Amniotic stem cell (primary cell): ENCODE measurements around the gene ACOX3.
"Not testable (repeated sequence)": the region's sequence is repeated elsewhere in the genome, so short reads cannot be mapped to it uniquely, and the experiment has no call there.

Source experiments
- DNase-seq: peaks from one replicate; lab custom pipeline; 2025; lab: John Stamatoyannopoulos, UW

Gene ACOX3

GRCh38 chr4:8386731-8387130, 53.8 kb downstream of the ACOX3 start:
- DNase-seq = no peak

DNA sequence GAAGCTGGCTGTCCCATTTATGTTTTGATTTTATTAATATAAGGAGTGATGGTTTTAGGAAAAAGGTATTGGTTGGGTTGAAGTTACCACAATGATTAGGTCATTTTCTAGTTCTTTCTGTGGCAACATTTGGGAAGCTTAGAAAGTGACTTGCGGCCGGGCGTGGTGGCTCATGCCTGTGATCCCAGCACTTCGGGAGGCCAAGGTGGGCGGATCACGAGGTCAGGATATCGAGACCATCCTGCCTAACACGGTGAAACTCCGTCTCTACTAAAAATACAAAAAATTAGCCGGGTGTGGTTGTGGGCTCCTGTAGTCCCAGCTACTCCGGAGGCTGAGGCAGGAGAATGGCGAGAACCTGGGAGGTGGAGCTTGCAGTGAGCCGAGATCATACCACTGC, 54.4 kb downstream of the ACOX3 start:
- not testable (repeated sequence) for DNase-seq

DNA sequence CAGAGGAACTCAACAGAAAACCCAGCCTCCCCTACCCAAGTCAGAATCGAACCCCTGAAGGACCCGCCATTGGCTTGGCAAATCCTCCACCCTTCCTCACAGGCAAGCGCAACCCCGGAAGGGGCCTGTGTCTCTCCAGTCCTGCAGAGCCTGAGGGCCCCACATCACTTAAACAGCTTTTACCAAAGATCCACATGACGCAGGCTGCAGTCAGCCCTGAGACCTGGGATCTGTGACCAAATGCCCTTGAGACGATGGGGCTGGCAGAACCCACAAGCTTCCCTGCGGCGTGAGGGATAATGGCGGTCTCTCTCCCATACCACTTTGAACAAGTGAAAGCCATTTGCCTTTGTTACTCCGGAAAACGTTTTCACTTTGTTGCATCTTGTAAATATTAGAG, 54.9 kb downstream of the ACOX3 start:
- no peak for DNase-seq

DNA sequence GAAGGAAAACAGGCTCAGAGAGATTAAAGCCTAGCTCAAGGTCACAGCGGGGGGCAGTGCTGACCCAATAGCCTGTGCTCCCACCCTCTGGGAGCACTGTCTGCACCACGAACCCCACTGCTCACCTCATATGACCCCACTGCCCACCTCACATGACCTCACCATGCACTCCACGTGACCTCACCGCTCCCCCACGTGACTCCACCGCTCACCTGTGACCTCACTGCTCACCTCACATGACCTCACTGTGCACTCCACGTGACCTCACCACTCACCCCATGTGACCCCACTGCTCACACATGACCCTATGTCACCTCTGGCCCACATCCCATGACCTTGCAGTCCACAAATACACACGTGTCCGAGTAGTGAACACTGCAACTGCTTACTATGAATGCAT, 55.4 kb downstream of the ACOX3 start:
- no peak for DNase-seq

DNA sequence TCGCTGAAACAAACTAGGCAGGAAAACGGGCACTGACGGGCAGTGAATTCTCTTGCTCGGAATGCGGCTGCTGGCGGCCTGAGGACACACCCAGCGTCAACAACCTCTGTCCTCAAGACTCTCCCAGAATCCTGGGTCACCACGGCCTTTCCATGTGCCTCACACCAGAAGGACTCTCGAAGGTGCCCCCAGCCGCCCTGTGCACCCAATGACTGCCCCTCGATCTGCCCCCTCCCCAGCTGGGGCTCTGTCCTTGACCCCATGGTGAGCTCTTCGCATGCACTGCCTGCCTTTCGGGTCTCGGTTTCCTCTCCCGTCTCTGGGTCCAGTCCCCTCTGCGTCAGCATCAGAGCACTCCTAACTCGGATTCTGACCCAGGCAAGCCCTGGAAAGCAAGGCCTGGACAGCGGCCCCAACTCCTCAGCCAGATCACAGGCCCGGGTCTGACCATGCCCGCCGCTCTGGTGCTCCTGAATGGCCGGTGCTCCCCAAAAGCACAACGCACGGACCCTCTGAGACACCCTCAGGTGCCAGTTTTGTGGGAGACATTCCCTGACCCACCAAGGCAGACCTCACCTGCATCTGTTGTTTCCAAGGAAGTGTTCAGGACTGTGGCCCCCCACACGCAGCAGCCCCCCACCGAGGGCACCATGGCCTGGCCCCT, 56.0 kb downstream of the ACOX3 start:
- DNase-seq = no peak

DNA sequence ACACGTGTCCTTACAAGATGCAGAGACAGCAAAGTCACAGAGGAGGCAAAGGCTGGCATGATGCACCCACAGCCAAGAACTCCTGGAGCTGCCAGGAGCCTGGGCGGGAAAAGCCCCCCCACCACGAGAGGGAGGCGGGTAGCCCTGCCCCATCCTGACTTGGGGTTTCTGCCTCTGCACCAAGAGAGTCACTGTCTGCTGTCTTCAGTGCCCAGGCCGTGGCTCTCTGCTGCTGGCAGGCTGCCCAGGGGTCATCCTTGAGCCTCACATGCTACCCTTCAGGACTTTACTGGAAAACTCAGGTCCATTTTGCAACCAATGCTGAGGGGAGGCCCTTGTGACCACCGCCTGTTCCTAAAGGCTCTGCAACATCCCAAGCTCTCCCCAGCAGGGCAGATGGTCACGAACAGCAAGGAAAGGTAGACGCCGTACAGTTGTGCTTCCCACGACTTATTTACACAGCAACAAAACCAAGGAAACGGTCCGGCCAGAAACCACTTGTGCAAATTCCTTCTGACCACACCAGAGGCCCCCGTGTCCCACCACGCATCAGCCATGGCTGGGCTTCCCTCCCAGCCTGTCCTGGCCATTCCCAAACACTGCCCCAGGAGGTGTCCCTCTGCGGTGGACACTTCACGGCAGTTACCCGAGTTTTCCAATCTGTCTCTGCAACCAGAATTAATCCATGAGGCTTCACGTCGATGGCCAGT, 56.9 kb downstream of the ACOX3 start:
- no peak for DNase-seq

GRCh38 chr4:8383016-8383415, 57.5 kb downstream of the ACOX3 start:
- DNase-seq = no peak

DNA sequence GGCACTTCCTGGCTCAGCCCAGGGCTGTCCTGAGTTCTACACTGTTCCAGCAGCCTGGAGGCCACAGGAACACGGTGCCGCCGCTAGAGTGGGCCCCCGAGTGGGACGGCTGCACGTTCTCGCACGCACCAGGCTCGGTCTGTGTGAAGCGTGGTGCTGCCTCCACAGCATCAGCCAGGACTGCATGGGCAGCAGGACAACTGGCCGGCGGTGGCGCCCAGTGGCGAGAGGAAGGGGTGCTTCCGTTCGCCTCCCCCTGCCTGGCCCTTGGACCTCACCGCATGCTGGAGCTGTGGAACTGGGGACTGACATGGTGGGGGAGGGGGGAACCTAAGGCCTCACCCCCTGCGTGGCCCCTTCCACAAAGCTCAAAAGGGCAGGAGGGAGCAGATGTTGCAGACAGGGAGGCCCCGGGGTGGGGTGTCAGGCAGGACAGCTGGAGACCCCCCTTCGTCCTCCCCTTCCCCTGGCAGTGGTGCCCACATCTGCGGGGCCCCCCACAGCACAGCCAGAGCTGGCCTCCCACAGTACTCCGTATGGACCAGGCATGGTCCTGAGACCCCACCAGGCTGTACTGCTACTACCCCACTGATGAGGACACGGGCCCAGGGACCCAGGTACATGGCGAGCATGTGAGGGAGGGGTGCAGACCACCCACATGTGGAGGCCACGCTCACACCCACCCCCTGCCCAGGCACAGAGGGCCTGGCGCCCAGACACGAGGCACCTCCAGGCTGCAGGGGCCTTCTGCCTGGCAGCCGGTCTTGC, 58.5 kb downstream of the ACOX3 start:
- no peak for DNase-seq

DNA sequence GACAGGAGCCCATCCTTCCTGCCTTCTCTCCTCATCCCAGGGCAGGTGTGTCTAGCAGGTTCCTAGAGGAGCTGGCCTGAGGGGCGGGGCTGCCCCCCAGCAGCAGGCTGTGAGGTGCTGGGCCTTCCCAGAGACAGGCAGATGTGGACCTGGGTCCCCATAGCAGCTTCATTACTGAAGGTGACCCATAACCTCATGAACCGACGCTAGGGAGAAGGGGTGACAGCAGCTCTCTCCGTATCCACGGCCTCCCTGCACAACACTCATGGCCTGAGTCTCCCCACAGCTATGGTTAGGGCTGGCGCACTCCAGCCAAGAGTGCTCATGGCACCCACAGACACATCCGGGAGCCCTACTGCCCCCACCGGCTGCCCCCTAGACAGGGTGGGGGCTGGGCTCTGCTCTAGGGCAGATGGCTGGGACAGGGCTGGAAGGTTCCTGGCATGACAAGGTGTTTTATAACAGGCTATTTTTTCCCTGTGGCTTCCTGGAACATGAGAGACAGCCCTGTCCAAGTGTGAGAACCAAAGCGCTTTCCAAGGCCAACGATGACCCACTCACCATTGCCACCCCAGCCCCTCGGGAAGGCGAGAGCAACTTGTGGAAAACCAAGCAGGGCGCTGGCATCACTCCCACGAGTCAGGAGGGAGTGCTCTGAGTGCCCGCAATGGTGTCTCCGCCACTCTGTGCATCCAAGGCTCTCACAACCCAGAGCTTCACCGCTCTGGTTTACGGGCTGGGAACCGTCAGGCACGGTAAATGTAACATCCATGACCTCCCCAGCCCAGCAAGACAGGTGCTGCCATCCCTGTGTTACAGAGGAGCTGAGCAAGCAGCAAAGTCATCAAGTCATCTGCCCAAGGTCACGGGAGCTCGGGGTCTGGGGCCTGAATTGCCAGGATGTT, 59.8 kb downstream of the ACOX3 start:
- DNase-seq = no peak

DNA sequence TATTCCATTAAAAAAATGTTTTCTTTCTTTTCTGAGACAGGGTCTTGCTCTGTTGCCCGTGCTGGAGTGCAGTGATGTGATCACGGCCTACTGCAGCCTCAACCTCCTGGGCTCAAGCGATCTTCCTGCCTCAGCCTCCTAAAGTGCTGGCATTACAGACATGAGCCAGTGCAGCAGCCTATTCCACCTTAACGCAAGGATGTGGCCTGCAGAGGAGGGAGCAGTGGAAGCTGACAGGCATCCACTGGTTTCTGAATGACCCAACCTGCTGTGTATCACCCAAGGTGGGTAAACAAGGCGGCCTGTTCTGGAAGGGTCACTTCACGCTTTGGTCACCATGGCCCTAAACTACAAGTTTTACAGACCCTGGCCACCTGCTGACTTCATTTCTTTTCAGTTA, 60.8 kb downstream of the ACOX3 start:
- DNase-seq = no peak

DNA sequence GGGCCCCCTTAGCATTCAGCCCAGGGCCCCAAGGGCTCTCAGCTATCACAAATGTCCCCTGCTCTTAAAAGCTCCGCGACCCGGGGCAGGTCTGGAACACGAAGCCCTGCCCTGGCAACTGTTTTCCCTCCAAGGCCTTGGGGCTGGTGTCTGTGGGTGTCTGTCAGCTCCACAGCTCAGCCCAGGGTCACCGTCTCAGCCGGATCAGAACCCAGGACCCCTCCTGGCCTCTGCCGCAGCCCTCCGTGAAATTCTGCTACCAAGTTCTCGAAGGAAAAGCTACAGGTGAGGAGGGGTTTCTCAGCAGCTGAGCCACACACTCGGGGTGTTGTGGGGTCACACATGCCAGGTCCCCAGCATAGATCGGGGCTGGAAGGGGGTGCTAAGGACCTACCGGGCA, 61.2 kb downstream of the ACOX3 start:
- DNase-seq = no peak

DNA sequence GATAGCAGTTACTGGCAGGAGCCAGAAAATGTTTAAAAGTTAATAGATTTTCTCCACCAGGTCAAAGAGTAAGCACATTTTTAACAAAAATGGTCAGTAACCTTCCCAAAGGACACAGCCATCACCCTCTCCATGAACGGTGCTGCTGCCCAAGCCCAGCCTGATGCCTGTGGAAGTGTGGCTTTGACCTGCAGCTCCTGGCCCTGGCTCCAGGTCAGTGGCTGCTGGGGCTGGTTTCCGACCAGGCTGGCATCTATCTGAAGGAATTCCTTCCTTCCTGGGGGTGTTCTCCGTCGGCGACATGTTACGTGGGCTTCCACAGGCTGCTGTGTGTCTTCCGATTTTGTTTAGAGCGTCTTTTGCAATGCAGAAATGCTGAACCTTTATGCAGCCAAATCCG, 61.7 kb downstream of the ACOX3 start:
- no peak for DNase-seq

GRCh38 chr4:8378101-8378724, 62.3 kb downstream of the ACOX3 start:
- DNase-seq = no peak

DNA sequence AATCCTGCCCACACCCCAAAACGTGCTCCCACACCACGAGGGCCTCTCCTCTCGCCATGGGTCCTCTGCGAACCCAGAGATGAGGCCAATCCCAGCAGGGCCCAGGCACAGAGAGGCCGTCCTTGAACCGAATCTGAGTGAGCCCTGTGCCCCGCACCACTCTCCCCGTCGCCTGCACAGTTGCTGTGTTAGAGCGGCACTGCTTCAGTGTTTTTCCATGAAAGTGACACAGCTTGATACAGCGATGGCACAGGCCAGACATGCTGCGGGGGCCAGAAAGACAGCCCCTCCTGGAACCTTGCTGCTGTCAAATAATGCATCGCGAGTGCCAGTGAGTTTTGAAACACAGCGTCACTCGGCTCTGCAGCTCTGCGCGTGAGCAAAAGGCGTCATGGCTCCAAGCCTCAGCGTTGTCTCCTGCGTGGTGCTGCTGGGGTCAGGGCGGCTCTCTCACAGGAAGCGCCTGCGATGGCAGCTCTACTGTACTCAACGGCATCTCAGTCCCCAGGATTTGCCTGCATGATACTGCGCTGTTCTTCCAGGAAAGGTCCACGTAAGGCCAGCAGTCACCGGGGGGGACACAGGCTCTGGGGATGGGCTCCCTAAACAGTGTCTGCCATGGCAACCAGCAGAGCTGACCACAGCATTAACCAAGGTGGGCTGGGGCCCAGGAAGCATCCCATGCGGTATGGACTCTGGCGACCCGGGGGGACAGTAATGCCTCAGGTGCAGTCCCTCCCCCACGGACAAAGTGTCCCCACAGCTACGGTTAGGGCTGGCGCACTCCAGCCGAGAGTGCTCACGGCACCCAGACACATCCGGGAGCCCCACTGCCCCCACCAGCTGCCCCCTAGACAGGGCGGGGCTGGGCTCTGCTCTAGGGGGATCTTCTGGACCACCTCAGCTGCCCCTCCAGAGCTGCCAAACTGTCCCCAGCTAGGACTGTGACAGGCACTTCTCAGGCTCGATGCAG, 63.1 kb downstream of the ACOX3 start:
- DNase-seq = no peak

DNA sequence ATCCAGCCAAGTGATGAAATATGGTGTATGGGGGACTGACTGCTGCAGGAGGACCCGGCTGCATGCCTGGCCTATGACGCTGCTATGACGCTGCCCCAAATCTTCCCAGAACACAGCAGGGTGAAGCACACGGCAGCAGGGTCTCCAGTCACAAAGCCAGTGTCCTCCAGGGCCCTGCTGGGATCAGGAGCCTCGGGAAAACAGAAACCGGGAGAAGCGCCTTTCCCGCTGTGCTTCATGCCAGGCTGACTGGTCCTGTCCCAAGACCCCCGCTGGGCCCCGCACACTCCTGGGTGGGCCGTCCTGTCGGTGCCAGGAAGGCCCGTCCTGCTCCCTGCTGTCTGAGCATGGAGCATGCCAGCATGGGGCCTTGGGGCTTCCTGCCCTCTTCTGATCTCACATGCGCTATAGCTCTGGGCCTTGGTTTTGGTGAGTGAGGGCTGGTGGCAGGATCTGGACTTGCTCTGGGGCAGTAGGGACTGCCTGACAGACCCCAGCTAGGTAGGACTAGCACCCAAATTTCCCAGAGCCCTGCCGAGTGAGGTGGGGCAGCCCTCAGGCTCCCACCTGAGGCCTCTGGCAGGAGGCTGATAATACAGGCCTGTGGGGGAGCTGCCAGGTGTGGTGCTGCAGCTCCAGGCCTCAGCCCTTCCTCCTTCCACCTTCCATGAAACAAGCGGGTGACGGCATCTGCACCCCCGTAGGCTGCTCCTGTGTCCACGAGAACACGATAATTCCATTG, 64.0 kb downstream of the ACOX3 start:
- no peak for DNase-seq

DNA sequence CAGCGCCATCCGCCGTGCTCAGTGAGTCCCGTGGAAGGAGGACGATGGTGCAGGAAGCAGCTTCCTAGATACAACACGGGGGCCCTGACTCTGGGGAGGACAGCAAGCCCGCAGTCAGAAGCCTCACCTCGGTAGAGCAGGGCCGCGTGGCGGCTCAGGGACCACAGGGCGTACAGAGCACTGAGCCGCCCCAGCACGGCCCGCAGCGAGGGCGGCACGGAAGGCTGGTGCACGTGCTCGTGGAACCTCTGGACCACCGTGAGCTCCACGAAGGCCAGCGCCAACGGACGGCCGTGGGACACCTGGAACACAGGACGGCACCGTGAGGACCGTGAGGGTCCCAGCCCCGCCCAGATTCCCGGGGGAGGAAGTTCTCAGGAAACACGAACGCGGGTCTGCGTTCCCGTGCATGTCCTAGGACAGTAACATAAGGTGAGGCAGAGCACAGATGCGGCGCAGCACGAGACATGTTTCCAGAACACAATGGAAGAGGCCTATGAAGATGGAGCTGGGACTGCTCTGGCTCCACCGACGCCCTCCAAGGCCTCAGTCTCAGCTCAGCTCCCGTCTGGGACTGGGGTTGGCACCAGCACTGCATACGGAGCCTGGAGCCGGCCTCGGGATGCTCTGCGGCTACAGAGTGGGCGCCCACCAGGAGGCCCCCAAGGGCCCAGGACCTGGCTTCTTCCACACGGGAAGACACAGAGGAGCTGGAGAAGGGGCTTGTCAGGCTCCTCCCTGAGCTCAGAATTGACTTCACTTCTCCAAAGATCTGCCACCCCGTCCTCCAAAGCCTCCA, 65.5 kb downstream of the ACOX3 start:
- DNase-seq = no peak

GRCh38 chr4:8373973-8374545, 66.5 kb downstream of the ACOX3 start:
- DNase-seq = no peak

- no peak for DNase-seq
Measured at GRCh38 chr4:8373270-8373972, 67.1 kb downstream of the ACOX3 start.
